Immature natural killer cell (primary cell): Measurements from ENCODE around the gene SH3BP4. TPM values are rescaled to one million over a fixed set of nuclear protein-coding genes. Genes with fewer than 3 reads are reported as not detected.
A peak's percentile ranks its signal among the peaks of the same experiment; 100 is the strongest.

Experiments
- DNase-seq, 3 donors: peaks; one replicate each; pipeline ENCODE4 v3.0.0; 2022; ENCODE audit warnings: mixed read lengths in 1 of 3
- H3K27ac Mint-ChIP-seq, 6 donors: one replicate each; pipeline ENCODE4 v1.8.0; 2020; ENCODE audit warnings: mixed read lengths in 6 of 6, mild to moderate bottlenecking in 5 of 6, inconsistent platforms in 4 of 6, moderate library complexity in 3 of 6
- H3K27me3 Mint-ChIP-seq, 3 donors: one replicate each; pipeline ENCODE4 v1.8.0; 2020 to 2021; ENCODE audit warnings: low read depth in 3 of 3, mild to moderate bottlenecking in 3 of 3, mixed read lengths in 3 of 3, moderate library complexity in 3 of 3, inconsistent platforms in 1 of 3
- H3K36me3 Mint-ChIP-seq, 3 donors: one replicate each; pipeline ENCODE4 v1.8.0; 2020; ENCODE audit warnings: mixed read lengths in 3 of 3, inconsistent platforms in 2 of 3, mild to moderate bottlenecking in 2 of 3
- H3K4me1 Mint-ChIP-seq, 2 donors: one replicate each; pipeline ENCODE4 v1.8.0; 2020; ENCODE audit warnings: inconsistent platforms in 2 of 2, mild to moderate bottlenecking in 2 of 2, mixed read lengths in 2 of 2, moderate library complexity in 1 of 2
- H3K4me3 Mint-ChIP-seq, 5 donors: one replicate each; pipeline ENCODE4 v1.8.0; 2020; ENCODE audit warnings: mild to moderate bottlenecking in 5 of 5, mixed read lengths in 5 of 5, inconsistent platforms in 3 of 5, moderate library complexity in 3 of 5
- H3K9me3 Mint-ChIP-seq, 6 donors: one replicate each; pipeline ENCODE4 v1.8.0; 2020; ENCODE audit warnings: mild to moderate bottlenecking in 6 of 6, mixed read lengths in 6 of 6, inconsistent platforms in 4 of 6, moderate library complexity in 3 of 6
- polyA plus RNA-seq, 3 donors: library from polyadenylated mRNA; unstranded; fragments of 300-500 nt; fragmentation: Illumina TruSeq; gene quantifications; one replicate each; pipeline ENCODE4 v1.2.3, GENCODE V29; 2021

The SH3BP4 gene, protein sequence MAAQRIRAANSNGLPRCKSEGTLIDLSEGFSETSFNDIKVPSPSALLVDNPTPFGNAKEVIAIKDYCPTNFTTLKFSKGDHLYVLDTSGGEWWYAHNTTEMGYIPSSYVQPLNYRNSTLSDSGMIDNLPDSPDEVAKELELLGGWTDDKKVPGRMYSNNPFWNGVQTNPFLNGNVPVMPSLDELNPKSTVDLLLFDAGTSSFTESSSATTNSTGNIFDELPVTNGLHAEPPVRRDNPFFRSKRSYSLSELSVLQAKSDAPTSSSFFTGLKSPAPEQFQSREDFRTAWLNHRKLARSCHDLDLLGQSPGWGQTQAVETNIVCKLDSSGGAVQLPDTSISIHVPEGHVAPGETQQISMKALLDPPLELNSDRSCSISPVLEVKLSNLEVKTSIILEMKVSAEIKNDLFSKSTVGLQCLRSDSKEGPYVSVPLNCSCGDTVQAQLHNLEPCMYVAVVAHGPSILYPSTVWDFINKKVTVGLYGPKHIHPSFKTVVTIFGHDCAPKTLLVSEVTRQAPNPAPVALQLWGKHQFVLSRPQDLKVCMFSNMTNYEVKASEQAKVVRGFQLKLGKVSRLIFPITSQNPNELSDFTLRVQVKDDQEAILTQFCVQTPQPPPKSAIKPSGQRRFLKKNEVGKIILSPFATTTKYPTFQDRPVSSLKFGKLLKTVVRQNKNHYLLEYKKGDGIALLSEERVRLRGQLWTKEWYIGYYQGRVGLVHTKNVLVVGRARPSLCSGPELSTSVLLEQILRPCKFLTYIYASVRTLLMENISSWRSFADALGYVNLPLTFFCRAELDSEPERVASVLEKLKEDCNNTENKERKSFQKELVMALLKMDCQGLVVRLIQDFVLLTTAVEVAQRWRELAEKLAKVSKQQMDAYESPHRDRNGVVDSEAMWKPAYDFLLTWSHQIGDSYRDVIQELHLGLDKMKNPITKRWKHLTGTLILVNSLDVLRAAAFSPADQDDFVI
- 1 to 10 TPM in 2 of 3 donors, under 1 TPM in 1; 0.83 to 3.5 (median 2.3) TPM for polyA plus RNA-seq

DNA sequence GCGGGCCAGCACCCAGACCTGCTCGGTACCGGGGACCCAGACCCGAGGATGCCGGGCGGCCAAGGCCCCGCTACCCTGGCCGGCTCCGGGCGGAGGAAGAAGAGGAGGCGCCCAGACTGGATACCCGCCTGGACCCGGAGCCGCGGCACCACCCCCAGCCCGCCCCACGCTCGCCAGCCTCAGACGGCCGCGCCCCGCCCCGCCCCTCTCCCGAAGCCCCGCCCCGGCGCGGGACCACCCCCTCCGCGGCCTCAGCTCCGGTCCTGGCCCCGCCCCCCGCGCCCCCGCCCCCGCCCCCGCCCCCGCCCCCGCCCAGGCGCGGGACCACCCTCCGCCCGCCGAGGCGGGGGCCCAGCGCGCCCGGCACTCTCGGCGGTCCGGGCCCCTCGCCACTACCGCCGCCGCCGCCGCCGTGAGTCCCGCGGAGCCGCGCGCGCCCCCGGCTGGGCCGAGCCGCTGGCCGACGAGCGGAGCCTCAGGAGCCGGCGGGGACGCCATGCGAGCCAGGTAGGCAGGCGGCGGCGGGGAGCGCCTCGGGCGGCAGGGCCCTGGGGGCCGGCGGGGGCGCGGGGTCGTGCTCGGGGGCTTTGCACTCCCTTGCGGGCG, at the start of gene SH3BP4:
TSS of gene SH3BP4 (plus strand) at position 354 of the 606 bp plus-strand sequence. CDS start 82,986 bp downstream, outside the sequence.
- Mint-ChIP-seq H3K9me3 (peaks cover 0 to 2% (median 0%) of the 10 kb centered on the region in 6 donors), H3K4me3 (peak within 1 kb of the TSS; percentile 75 to 82 (median 80)), H3K27ac (no peak within 1 kb of the TSS), H3K36me3 (no peaks in the 10 kb centered on the region), H3K4me1 (peaks cover 0 to 12% of the 10 kb centered on the region in 2 donors), H3K27me3 (peaks cover 14 to 26% (median 16%) of the 10 kb centered on the region in 3 donors)
- peak in 2 of 3 donors; percentile 8 to 29 for DNase-seq

DNA sequence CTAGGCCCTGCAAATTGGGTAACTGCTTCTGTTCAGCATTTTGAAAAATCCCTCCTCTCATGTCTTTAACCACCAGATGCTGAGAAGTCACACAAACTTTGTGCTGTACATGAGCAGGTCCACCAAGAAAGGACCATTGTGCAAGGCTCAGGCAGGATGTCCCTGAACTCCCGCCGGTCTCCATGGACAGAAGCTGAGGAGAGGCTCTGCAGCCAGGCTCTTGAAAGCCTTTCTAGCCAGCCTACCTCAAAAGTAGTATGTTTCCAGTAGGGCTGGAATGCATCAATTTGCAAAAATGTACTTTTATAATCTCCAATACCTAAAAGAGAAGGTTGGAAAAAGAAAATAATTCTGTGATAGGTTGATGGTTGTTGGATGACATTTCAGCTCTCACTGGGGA, 47.0 kb upstream of the SH3BP4 start:
- DNase-seq: no peak
- Mint-ChIP-seq H3K27ac (no peak overlapping the region), H3K4me1 (peaks cover 0 to 2% of the 10 kb centered on the region in 2 donors), H3K9me3 (peaks cover 0 to 1% (median 0%) of the 10 kb centered on the region in 6 donors), H3K27me3 (peaks cover 0 to 2% (median 2%) of the 10 kb centered on the region in 3 donors), H3K4me3 (no peak overlapping the region), H3K36me3 (no peaks in the 10 kb centered on the region)

DNA sequence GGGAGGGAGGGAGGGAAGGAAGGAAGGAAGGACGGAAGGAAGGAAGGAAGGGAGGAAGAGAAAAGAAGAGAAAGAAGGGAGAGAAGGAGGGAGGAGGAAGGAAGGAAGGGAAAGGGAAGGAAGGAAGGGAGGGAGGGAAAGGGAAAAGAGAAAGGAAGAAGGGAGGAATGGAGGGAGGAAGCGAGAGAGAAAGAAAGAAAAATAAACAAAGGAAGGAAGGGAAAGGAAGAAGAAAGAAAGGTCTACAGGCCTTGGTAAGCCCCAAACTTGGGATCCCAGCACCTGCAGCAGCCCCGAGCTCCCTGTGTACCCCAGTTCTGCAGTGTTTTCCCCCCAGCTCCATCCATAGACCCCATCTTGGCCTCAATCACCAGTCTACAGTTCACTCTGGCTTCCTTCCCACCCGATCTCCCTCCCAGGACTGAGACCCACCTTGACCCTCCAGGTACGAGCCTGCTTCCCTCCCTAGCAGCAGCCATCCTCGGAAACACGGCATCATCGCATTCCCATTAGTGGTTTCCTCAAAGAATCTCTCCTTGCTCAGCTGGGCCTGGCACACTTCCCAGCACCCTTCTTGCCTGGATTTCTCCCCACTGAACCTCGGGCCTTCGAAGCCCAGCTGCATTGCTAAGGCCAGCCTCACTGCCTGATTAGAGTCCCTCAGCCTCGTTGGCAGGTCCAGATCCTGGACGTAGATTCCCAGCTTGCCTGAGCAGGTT, 46.1 kb upstream of the SH3BP4 start:
- peaks cover 8 to 11% of the 10 kb centered on the region in 2 donors for H3K4me1 Mint-ChIP-seq
- peaks cover 0 to 1% (median 0%) of the 10 kb centered on the region in 6 donors for H3K9me3 Mint-ChIP-seq
- H3K27me3 Mint-ChIP-seq: peaks cover 0 to 2% (median 2%) of the 10 kb centered on the region in 3 donors
- no peaks in the 10 kb centered on the region for H3K36me3 Mint-ChIP-seq
- H3K27ac Mint-ChIP-seq: peak overlapping the region in 1 of 6 donors; percentile 67
- DNase-seq: no peak
- H3K4me3 Mint-ChIP-seq: no peak overlapping the region

- Mint-ChIP-seq H3K27me3 (peaks cover 3 to 7% (median 5%) of the 10 kb centered on the region in 3 donors), H3K4me1 (peaks cover 8 to 13% of the 10 kb centered on the region in 2 donors), H3K27ac (no peak overlapping the region), H3K36me3 (no peaks in the 10 kb centered on the region), H3K9me3 (no peaks in the 10 kb centered on the region), H3K4me3 (no peak overlapping the region)
- no peak for DNase-seq
Observed at GRCh38 chr2:234910186-234910679, 41.6 kb upstream of the SH3BP4 start.

DNA sequence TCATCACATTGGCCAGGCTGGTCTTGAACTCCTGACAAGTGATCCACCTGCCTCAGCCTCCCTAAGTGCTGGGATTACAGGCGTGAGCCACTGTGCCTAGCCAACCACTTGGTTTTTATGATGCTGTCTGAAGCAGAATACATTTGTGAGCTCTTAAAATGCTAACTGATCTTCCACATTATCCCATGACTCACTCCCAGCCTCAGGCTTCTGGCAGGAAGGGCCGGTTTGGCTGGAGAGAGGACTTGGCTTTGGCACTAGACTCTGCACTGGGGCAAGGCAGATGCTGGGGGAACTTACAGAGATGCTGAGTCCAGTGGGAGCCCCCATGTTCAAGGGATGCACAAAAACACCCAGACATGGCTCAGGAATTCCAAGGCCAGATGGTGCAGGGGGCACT, 40.5 kb upstream of the SH3BP4 start:
- H3K4me3 Mint-ChIP-seq: no peak overlapping the region
- DNase-seq: no peak
- H3K27me3 Mint-ChIP-seq: peaks cover 3 to 7% (median 5%) of the 10 kb centered on the region in 3 donors
- no peaks in the 10 kb centered on the region for H3K36me3 Mint-ChIP-seq
- no peaks in the 10 kb centered on the region for H3K9me3 Mint-ChIP-seq
- H3K4me1 Mint-ChIP-seq: peaks cover 8 to 13% of the 10 kb centered on the region in 2 donors
- no peak overlapping the region for H3K27ac Mint-ChIP-seq

- Mint-ChIP-seq H3K27me3 (peaks cover 3 to 7% (median 5%) of the 10 kb centered on the region in 3 donors), H3K4me3 (no peak overlapping the region), H3K27ac (no peak overlapping the region), H3K9me3 (no peaks in the 10 kb centered on the region), H3K4me1 (peaks cover 8 to 13% of the 10 kb centered on the region in 2 donors), H3K36me3 (no peaks in the 10 kb centered on the region)
- DNase-seq: no peak
Observed at GRCh38 chr2:234912437-234912836, 39.4 kb upstream of the SH3BP4 start.

- no peak overlapping the region for H3K27ac Mint-ChIP-seq
- H3K4me3 Mint-ChIP-seq: no peak overlapping the region
- H3K9me3 Mint-ChIP-seq: no peaks in the 10 kb centered on the region
- H3K27me3 Mint-ChIP-seq: peaks cover 5 to 11% (median 6%) of the 10 kb centered on the region in 3 donors
- H3K4me1 Mint-ChIP-seq: peaks cover 8 to 13% of the 10 kb centered on the region in 2 donors
- DNase-seq: no peak
- no peaks in the 10 kb centered on the region for H3K36me3 Mint-ChIP-seq
Observed at GRCh38 chr2:234913208-234913626, 38.6 kb upstream of the SH3BP4 start.

GRCh38 chr2:234914371-234915154, 37.3 kb upstream of the SH3BP4 start:
- Mint-ChIP-seq H3K27ac (no peak overlapping the region), H3K36me3 (no peaks in the 10 kb centered on the region)

DNA sequence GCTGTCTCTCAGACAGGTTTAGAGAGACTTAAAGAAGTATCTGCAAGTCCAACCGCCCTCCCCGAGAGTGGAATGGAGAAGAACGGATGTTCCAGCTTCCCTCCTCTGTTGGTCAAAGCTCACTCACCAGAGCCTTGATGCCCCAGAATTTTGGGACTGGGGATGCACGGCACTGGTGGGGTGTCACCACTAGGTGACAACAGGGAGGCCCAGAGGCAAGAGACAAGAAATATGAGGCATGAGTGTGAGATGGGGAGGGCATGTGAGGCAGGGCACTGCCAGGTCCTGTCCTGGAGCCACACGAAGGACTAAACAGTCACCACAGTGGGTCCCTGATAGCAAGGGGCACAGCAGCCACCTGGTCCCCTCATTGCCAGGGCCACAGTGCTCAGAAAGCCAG, 35.1 kb upstream of the SH3BP4 start:
- H3K36me3 Mint-ChIP-seq: no peaks in the 10 kb centered on the region
- no peak for DNase-seq
- no peak overlapping the region for H3K27ac Mint-ChIP-seq
- H3K4me1 Mint-ChIP-seq: no peaks in the 10 kb centered on the region
- H3K9me3 Mint-ChIP-seq: no peaks in the 10 kb centered on the region
- H3K4me3 Mint-ChIP-seq: no peak overlapping the region
- peaks cover 6 to 16% (median 7%) of the 10 kb centered on the region in 3 donors for H3K27me3 Mint-ChIP-seq

More at GRCh38 chr2:234914371-234915154, 37.3 kb upstream of the SH3BP4 start:
- peaks cover 8 to 13% of the 10 kb centered on the region in 2 donors for H3K4me1 Mint-ChIP-seq
- no peaks in the 10 kb centered on the region for H3K9me3 Mint-ChIP-seq
- DNase-seq: no peak
- H3K27me3 Mint-ChIP-seq: peaks cover 5 to 16% (median 6%) of the 10 kb centered on the region in 3 donors
- no peak overlapping the region for H3K4me3 Mint-ChIP-seq

DNA sequence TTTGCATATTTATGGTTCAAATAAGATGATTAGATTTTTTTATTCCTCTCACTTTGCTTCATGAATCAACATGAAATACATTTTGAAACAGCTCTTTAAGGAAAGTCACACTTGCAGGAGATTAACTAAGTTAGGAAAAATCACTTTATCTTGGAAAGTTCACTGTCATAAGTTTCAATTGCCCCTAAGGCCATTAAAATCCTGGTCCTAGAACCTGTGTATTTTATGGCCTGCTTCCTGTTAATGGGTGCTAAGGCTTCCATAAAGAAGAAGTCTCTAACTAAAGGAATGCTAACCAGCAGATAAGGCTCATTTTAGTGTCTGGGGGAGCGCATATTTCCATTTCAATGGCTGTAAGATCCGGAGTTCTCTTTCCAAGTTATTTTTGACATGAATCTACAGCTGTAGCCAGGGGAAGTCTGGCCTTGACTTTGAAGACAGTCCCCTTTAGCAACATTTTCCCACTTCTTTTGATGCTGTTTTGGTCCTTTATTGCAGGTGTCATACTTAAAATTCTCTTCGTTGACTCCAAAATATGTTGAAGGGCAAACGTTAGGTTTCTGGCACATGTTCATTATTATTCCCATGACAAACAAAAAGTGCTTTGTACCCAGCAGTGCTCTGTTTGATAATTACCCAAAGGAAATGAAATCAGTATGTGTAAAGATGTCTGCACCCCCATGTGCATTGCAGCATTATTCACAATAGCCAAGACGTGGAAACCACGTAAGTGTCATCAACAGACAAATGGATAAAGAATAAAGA, 34.4 kb upstream of the SH3BP4 start:
- Mint-ChIP-seq H3K27ac (no peak overlapping the region), H3K4me3 (no peak overlapping the region), H3K9me3 (no peaks in the 10 kb centered on the region), H3K4me1 (no peaks in the 10 kb centered on the region), H3K27me3 (peaks cover 6 to 16% (median 7%) of the 10 kb centered on the region in 3 donors), H3K36me3 (no peaks in the 10 kb centered on the region)
- DNase-seq: no peak

DNA sequence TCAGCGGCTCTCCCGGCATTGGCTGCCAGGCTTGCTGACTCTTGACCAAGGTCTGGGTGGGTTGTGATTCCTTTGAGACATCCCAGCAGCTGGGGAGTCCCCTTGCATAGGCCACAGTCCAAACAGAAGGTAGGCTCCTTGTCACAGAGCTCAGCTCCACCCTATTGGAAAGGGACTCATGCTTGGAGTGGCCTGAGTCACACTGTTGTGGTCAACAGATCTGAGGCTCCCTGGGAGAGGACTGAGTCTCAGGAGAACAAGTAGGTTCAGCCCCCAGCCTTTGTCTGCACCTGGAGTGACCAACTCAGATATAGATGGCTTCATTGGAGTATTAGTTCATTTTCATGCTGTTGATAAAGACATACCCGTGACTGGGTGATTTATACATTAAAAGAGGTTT, 32.1 kb upstream of the SH3BP4 start:
- Mint-ChIP-seq H3K27ac (no peak overlapping the region), H3K27me3 (peaks cover 4 to 11% (median 4%) of the 10 kb centered on the region in 3 donors), H3K4me1 (no peaks in the 10 kb centered on the region), H3K9me3 (no peaks in the 10 kb centered on the region), H3K4me3 (no peak overlapping the region), H3K36me3 (no peaks in the 10 kb centered on the region)
- DNase-seq: no peak

GRCh38 chr2:234920836-234921235, 31.0 kb upstream of the SH3BP4 start:
- Mint-ChIP-seq H3K4me3 (no peak overlapping the region), H3K4me1 (no peaks in the 10 kb centered on the region), H3K27ac (no peak overlapping the region), H3K9me3 (no peaks in the 10 kb centered on the region), H3K27me3 (peaks cover 3 to 10% (median 3%) of the 10 kb centered on the region in 3 donors), H3K36me3 (no peaks in the 10 kb centered on the region)
- DNase-seq: no peak
